GM15510 (cell line): Measurements from ENCODE around the gene DUSP1.

ENCODE experiments used
- POLR2A ChIP-seq: IDR thresholded peaks from 3 replicates; pipeline ENCODE4 v1.6.1; 2011; ENCODE audit warnings: borderline replicate concordance; ENCODE audit not compliant: insufficient read length; ENCODE audit errors: extremely low read depth

DUSP1 gene

GRCh38 chr5:172802112-172802511 lies 31.1 kb upstream of the DUSP1 start:
- TF ChIP-seq POLR2A: no peak

GRCh38 chr5:172801179-172801671 lies 30.2 kb upstream of the DUSP1 start:
- TF ChIP-seq POLR2A: no peak

- no peak for TF ChIP-seq POLR2A
Observed at GRCh38 chr5:172800088-172800551, 29.1 kb upstream of the DUSP1 start.

GRCh38 chr5:172799416-172799815 lies 28.4 kb upstream of the DUSP1 start:
- TF ChIP-seq POLR2A: no peak

- TF ChIP-seq POLR2A: no peak
Observed at GRCh38 chr5:172798422-172799215, 27.6 kb upstream of the DUSP1 start.

- TF ChIP-seq POLR2A: no peak
Observed at GRCh38 chr5:172797771-172798191, 26.8 kb upstream of the DUSP1 start.

- no peak for TF ChIP-seq POLR2A
Observed at GRCh38 chr5:172796306-172796705, 25.3 kb upstream of the DUSP1 start.

- no peak for TF ChIP-seq POLR2A
Observed at GRCh38 chr5:172795318-172795977, 24.5 kb upstream of the DUSP1 start.

GRCh38 chr5:172793577-172794488 lies 22.8 kb upstream of the DUSP1 start:
- TF ChIP-seq POLR2A: no peak

GRCh38 chr5:172792701-172793570 lies 21.9 kb upstream of the DUSP1 start:
- TF ChIP-seq POLR2A: no peak

GRCh38 chr5:172791726-172792445 lies 20.9 kb upstream of the DUSP1 start:
- no peak for TF ChIP-seq POLR2A

- TF ChIP-seq POLR2A: no peak
Observed at GRCh38 chr5:172791286-172791685, 20.3 kb upstream of the DUSP1 start.

- no peak for TF ChIP-seq POLR2A
Observed at GRCh38 chr5:172790496-172790889, 19.5 kb upstream of the DUSP1 start.
